HCT116 (cell line): ENCODE results near the gene POLR3H.

Experiments
- EGR1 ChIP-seq: IDR thresholded peaks from 2 replicates; pipeline ENCODE4 v1.6.1; 2012; ENCODE audit warnings: low read depth
- EZH2 ChIP-seq: fragments of 200-600 bp; sonication (generic); IDR thresholded peaks from 2 replicates; pipeline ENCODE4 v1.6.1; 2017; ENCODE audit warnings: antibody characterized with exemption, mixed run types
- POLR2A ChIP-seq: IDR thresholded peaks from 2 replicates; pipeline ENCODE4 v1.7.0; 2011; ENCODE audit warnings: borderline replicate concordance; ENCODE audit not compliant: insufficient read depth, insufficient read length; ENCODE audit errors: extremely low read depth
- POLR2AphosphoS5 ChIP-seq: IDR thresholded peaks from 2 replicates; pipeline ENCODE4 v1.6.1; 2011; ENCODE audit warnings: mild to moderate bottlenecking, low read depth, low read length, moderate library complexity
- SIN3A ChIP-seq: IDR thresholded peaks from 2 replicates; pipeline ENCODE4 v1.6.1; 2012; ENCODE audit warnings: low read depth
- SP1 ChIP-seq: IDR thresholded peaks from 2 replicates; pipeline ENCODE4 v1.6.1; 2012; ENCODE audit warnings: low read depth
- YY1 ChIP-seq: IDR thresholded peaks from 2 replicates; pipeline ENCODE4 v1.6.1; 2011; ENCODE audit warnings: low read length, low read depth, moderate library complexity, mild to moderate bottlenecking; ENCODE audit not compliant: insufficient replicate concordance; ENCODE audit errors: extremely low read depth
- ZNF274 ChIP-seq: fragments of 200-500 bp; sonication (Bioruptor generic); IDR thresholded peaks from 2 replicates; pipeline ENCODE4 v1.6.1; 2014; ENCODE audit warnings: mild to moderate bottlenecking, low read depth, low read length, inconsistent platforms
- TF ChIP-seq, protein P1 (sequence below): IDR thresholded peaks from 2 replicates; pipeline ENCODE4 v1.6.1; 2012
- TF ChIP-seq, protein P2 (sequence below), 3 experiments: fragments of 200-600 bp in 1 of 3; sonication (generic) in 1 of 3; IDR thresholded peaks in 2 of 3; conservative IDR thresholded peaks in 1 of 3; 2 replicates each; pipeline ENCODE4 v1.5.1; 2012 to 2017; ENCODE audit warnings: low read depth in 2 of 3, low read length in 2 of 3, antibody characterized with exemption in 1 of 3, borderline replicate concordance in 1 of 3, control low read depth in 1 of 3, mild to moderate bottlenecking in 1 of 3, mixed read lengths in 1 of 3, mixed run types in 1 of 3, moderate library complexity in 1 of 3; ENCODE audit not compliant: insufficient read depth in 1 of 3
- TF ChIP-seq, protein P3 (sequence below): IDR thresholded peaks from 2 replicates; pipeline ENCODE4 v1.6.1; 2012

DNA sequence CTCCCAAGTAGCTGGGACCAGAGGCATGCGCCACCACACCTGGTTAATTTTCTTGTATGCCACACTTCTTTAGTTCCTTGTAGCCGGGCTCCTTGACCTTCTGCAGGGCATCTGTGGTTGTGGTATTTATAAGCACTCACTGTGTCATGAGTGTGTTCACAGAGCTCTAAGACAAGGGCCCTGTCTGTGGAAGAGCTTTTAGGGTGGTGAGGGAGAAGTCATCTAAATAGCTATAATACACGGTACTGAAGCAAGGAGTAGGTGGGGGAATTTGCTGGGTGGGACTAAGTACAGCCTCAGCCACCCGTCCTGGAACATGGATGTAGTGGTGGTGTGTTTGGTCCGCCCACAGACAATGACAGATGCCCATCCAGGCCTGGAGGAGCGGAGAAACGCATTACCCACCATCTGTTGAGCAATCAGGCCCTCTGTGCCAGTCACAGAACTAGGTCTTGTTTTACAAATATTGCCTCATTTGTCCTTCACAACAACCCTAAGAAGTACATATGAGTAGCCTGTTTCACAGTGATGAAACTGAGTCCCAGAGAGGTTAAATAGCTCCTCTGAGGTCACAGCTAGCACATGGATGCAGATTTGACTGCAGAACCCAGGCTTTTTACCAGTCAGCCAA lies 65.3 kb downstream of the POLR3H start:
- TF ChIP-seq EZH2 (no peak), YY1 (no peak), SP1 (no peak), ZNF274 (no peak), POLR2A (no peak), EGR1 (no peak), SIN3A (no peak), POLR2AphosphoS5 (no peak)
- TF ChIP-seq, protein P1, sequence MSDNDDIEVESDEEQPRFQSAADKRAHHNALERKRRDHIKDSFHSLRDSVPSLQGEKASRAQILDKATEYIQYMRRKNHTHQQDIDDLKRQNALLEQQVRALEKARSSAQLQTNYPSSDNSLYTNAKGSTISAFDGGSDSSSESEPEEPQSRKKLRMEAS: no peak
- TF ChIP-seq, protein P2, sequence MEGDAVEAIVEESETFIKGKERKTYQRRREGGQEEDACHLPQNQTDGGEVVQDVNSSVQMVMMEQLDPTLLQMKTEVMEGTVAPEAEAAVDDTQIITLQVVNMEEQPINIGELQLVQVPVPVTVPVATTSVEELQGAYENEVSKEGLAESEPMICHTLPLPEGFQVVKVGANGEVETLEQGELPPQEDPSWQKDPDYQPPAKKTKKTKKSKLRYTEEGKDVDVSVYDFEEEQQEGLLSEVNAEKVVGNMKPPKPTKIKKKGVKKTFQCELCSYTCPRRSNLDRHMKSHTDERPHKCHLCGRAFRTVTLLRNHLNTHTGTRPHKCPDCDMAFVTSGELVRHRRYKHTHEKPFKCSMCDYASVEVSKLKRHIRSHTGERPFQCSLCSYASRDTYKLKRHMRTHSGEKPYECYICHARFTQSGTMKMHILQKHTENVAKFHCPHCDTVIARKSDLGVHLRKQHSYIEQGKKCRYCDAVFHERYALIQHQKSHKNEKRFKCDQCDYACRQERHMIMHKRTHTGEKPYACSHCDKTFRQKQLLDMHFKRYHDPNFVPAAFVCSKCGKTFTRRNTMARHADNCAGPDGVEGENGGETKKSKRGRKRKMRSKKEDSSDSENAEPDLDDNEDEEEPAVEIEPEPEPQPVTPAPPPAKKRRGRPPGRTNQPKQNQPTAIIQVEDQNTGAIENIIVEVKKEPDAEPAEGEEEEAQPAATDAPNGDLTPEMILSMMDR (IDR thresholded peaks at IDR 0.05 in 2 of 3, conservative IDR thresholded peaks at IDR 0.05 in 1 of 3; ENCODE audit: borderline replicate concordance in 1 of 3, insufficient read depth in 1 of 3, low read depth in 2 of 3, low read length in 2 of 3): no peak
- TF ChIP-seq, protein P3, sequence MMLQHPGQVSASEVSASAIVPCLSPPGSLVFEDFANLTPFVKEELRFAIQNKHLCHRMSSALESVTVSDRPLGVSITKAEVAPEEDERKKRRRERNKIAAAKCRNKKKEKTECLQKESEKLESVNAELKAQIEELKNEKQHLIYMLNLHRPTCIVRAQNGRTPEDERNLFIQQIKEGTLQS: no peak
